ENCODE measurements around the gene GTPBP2.

GTPBP2 gene

DNA sequence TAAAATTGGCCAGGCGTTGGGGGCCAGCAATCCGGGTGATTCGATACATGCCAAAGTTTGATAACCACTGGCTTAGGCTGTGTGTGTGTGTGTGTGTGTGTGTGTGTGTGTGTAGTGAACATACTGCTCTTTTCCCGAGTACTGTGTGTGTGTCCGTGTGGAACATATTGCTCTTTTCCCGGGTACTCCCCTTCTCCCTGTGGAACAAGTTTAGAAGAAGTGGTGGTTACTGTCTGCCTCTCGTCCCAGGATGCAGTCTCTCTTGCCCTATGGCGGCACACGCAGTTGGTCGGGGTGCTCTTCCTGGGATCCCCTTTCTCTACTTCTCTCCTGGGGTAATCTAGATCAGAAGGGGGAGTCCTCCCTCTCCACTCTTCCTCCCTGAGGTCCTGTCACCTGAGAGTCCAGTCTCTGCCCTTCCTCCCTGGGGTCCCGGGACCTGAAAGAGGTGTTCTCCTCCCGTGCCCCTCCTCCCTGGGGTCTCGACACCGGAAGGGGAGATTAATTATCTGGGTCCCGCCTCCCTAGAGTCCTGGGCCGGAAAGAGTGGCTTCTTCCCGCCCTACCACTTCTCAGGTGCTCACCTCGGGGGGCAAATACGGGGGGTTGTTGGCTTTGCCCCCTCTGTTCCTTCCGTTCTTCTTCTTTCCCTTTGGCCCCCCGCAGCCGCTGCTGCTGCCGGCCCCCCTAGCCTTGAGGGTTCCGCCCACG lies 516 bp downstream of the GTPBP2 start:
- Histone ChIP-seq H3K4me3 (ENCODE audit: insufficient read length, low read depth) (peak overlapping the region; percentile 64), H3K9me3 (ENCODE audit: insufficient read depth, low read length) (no peaks in the 10 kb centered on the region), H3K9ac (ENCODE audit: insufficient read length, low read depth) (peak overlapping the region; percentile 89), H3K36me3 (ENCODE audit: insufficient read depth, insufficient read length, low read length) (peaks cover 40% of the 10 kb centered on the region), H3K4me1 (ENCODE audit: insufficient read depth, insufficient read length) (no peaks in the 10 kb centered on the region), H3K27me3 (ENCODE audit: insufficient read depth, insufficient read length) (no peaks in the 10 kb centered on the region)
- TF ChIP-seq YY1 (IDR thresholded peaks at IDR 0.05; ENCODE audit: insufficient read depth, insufficient read length) (no peak), SUZ12 (IDR thresholded peaks at IDR 0.05; ENCODE audit: extremely low read depth, insufficient read depth, insufficient read length) (no peak), ZNF274 (IDR thresholded peaks at IDR 0.05; ENCODE audit: low read depth, low read length) (no peak)
- DNase-seq (ENCODE audit: low read depth, low spot score): no peak

DNA sequence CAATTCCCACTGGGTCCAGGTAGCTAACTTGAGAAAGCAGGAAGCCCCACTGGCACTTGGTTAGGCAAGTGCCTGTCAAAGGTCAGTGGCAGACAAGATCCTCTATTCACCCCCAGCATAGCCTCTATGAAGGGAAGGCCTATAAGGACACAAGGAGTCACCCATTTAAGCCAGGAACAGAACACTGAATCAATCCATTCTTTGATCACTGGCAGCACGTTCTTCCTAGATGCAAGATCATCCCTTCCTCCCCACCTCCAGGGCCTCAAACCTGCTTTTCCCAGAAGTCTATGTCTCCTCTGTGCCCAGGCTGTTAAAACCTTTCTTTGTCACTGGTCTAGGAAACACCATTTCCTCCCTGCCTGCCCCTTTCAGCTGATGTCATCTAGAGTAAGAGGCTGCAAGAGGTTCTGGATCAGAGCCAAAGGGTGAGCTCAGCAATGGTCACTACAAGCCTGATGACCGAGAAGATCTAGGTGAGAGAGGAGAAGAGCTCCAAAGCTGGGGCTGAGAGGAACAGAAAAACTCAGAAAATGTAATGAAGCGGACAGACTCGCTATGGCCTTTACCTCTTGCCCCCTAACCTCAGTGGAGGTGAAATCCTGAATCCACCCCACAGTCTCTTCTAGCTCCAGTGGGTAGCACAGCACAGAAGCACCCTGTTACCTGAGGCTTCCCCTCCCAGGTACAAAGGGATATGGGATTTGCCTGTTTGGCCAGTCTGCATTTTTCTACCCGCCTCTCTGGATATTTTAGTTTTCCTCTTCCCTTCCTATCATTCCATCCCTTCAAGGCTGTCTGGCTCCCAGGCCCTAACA lies 1.8 kb downstream of the GTPBP2 start:
- TF ChIP-seq ZNF274 (IDR thresholded peaks at IDR 0.05; ENCODE audit: low read depth, low read length) (no peak), YY1 (IDR thresholded peaks at IDR 0.05; ENCODE audit: insufficient read depth, insufficient read length) (no peak), SUZ12 (IDR thresholded peaks at IDR 0.05; ENCODE audit: extremely low read depth, insufficient read depth, insufficient read length) (no peak)
- no peaks in the 10 kb centered on the region for H3K4me1 ChIP-seq (ENCODE audit: insufficient read depth, insufficient read length)
- DNase-seq (ENCODE audit: low read depth, low spot score): no peak
- H3K9ac ChIP-seq (ENCODE audit: insufficient read length, low read depth): no peak overlapping the region
- peaks cover 53% of the 10 kb centered on the region for H3K36me3 ChIP-seq (ENCODE audit: insufficient read depth, insufficient read length, low read length)
- no peaks in the 10 kb centered on the region for H3K27me3 ChIP-seq (ENCODE audit: insufficient read depth, insufficient read length)
- H3K9me3 ChIP-seq (ENCODE audit: insufficient read depth, low read length): no peaks in the 10 kb centered on the region
- no peak overlapping the region for H3K4me3 ChIP-seq (ENCODE audit: insufficient read length, low read depth)

DNA sequence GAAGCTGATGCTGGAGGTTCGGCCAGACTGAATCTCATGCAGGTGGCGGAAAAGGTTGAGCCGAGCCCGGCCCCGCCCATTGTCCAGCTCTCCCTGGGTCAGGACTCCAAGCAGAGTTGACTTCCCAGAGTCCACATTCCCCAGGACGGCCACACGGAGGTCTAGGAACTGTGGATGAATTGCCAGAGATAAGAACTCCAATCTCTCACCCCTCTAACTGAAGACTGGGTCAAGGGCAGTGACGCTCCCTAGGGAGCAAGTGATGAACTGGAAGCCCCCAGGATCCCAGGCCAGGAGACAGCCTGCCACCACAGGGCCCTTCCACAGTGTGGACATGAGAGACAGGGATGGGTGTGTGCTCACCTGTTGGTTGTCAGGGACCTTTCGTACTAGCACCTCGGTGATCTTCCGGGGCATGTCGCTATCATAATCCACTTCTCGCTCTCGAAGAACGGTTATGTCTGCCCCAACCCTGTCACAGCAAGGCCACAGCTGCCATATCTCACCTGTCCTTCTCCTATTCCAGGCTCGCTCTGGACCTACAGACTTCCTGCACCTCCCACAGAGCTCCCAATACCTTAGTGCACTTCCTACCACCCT lies 3.6 kb downstream of the GTPBP2 start:
- TF ChIP-seq YY1 (IDR thresholded peaks at IDR 0.05; ENCODE audit: insufficient read depth, insufficient read length) (no peak), ZNF274 (IDR thresholded peaks at IDR 0.05; ENCODE audit: low read depth, low read length) (no peak), SUZ12 (IDR thresholded peaks at IDR 0.05; ENCODE audit: extremely low read depth, insufficient read depth, insufficient read length) (no peak)
- no peak for DNase-seq (ENCODE audit: low read depth, low spot score)
- Histone ChIP-seq H3K9ac (ENCODE audit: insufficient read length, low read depth) (no peak overlapping the region), H3K4me1 (ENCODE audit: insufficient read depth, insufficient read length) (no peaks in the 10 kb centered on the region), H3K9me3 (ENCODE audit: insufficient read depth, low read length) (no peaks in the 10 kb centered on the region), H3K4me3 (ENCODE audit: insufficient read length, low read depth) (no peak overlapping the region), H3K36me3 (ENCODE audit: insufficient read depth, insufficient read length, low read length) (peaks cover 70% of the 10 kb centered on the region), H3K27me3 (ENCODE audit: insufficient read depth, insufficient read length) (no peaks in the 10 kb centered on the region)

DNA sequence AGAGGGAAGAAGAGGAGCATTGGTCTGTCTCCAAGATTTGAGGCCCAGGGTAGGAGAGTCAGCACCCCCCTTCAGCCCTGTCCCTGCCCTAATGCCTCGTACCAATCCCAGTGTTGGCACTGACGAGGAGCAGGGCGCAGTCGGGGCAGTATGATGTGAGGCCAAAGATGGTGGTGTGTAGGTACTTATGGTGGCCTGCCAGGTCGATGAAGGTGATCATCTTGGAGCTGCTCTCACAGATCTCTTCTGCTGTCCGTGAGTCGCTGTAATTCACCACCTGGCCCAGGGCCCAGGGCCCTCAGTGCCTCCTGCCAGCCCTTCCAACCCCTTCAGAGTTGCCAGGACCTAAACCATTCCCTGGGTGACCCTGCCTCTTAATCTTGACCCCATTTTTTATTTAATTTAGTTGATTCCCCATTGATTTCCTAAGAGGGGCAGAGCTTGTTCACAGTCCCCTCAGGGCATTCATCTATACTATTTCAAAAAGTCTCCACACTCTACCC lies 4.2 kb downstream of the GTPBP2 start:
- Histone ChIP-seq H3K9me3 (ENCODE audit: insufficient read depth, low read length) (no peaks in the 10 kb centered on the region), H3K36me3 (ENCODE audit: insufficient read depth, insufficient read length, low read length) (peaks cover 77% of the 10 kb centered on the region), H3K9ac (ENCODE audit: insufficient read length, low read depth) (no peak overlapping the region), H3K4me3 (ENCODE audit: insufficient read length, low read depth) (no peak overlapping the region), H3K27me3 (ENCODE audit: insufficient read depth, insufficient read length) (no peaks in the 10 kb centered on the region), H3K4me1 (ENCODE audit: insufficient read depth, insufficient read length) (no peaks in the 10 kb centered on the region)
- TF ChIP-seq SUZ12 (IDR thresholded peaks at IDR 0.05; ENCODE audit: extremely low read depth, insufficient read depth, insufficient read length) (no peak), YY1 (IDR thresholded peaks at IDR 0.05; ENCODE audit: insufficient read depth, insufficient read length) (no peak), ZNF274 (IDR thresholded peaks at IDR 0.05; ENCODE audit: low read depth, low read length) (no peak)
- no peak for DNase-seq (ENCODE audit: low read depth, low spot score)

DNA sequence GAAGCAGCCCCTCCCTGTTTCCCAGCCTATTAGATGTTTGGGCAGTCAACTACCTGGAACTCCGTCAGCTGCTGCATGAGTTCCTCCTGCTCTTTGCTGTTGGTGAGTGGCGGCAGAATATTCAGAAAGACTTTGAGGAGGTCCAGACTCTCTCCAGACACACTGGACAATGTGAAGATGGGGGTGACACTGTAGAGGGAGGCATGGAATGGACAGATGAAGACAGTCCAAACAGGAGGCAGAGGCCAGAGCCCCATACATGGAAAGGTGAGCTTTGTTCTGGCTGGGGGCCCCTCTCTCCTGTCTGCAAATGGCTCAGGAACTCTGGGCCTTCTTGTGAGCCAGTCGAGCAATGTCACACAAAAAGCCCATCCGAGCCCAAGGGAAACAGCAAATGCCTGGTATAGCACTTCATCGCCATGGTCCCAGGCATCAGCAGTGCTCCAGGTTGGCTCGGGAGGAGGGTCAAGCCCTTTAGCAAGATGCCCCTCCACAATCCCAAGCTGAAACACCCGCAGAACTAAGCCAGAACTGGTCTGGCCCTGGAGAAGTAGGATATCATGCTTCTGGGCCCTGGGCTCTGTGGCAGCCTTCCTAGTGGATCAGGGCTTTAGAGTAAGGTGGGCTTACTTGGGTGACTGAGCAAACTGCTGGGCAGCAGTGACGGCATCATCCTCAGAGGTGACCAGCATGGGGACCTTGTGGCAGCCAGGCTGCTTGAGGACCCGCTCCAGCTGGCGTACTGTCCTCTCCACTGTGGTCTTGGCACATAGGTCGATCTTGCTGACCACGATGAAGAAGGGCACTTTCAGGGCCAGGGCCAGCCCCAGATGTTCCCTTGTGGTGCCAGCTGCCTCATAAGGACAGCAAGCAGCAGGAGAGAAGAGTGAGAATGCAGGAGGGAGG lies 4.9 kb downstream of the GTPBP2 start:
- TF ChIP-seq ZNF274 (IDR thresholded peaks at IDR 0.05; ENCODE audit: low read depth, low read length): no peak
- TF ChIP-seq YY1 (IDR thresholded peaks at IDR 0.05; ENCODE audit: insufficient read depth, insufficient read length): no peak
- peaks cover 78% of the 10 kb centered on the region for H3K36me3 ChIP-seq (ENCODE audit: insufficient read depth, insufficient read length, low read length)

DNA sequence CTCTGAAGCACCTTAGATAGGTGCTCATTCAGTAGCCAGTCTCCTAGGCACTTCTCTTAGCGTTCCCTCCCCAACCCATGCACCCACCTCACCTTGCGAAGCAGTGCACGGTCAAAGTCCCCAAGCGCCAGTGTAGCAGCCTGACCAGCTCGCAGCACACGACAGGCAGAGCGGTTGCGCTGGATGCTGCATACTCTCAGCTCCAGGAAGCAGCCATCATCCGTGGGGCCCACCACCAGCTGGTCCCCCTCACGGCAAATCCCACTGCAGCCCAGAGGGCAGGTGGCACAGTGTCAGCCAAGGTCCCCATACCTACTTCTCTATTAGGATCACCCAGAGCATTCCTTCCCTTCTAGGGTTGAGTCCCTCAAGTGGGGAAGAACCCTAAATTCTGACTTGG lies 6.5 kb downstream of the GTPBP2 start:
- Histone ChIP-seq H3K4me1 (ENCODE audit: insufficient read depth, insufficient read length) (no peaks in the 10 kb centered on the region), H3K36me3 (ENCODE audit: insufficient read depth, insufficient read length, low read length) (peaks cover 77% of the 10 kb centered on the region), H3K9ac (ENCODE audit: insufficient read length, low read depth) (no peak overlapping the region), H3K9me3 (ENCODE audit: insufficient read depth, low read length) (no peaks in the 10 kb centered on the region), H3K27me3 (ENCODE audit: insufficient read depth, insufficient read length) (no peaks in the 10 kb centered on the region), H3K4me3 (ENCODE audit: insufficient read length, low read depth) (no peak overlapping the region)
- no peak for TF ChIP-seq ZNF274 (IDR thresholded peaks at IDR 0.05; ENCODE audit: low read depth, low read length)
- TF ChIP-seq YY1 (IDR thresholded peaks at IDR 0.05; ENCODE audit: insufficient read depth, insufficient read length): no peak
- no peak for TF ChIP-seq SUZ12 (IDR thresholded peaks at IDR 0.05; ENCODE audit: extremely low read depth, insufficient read depth, insufficient read length)
- DNase-seq (ENCODE audit: low read depth, low spot score): no peak

More for the DNA sequence above, 4.9 kb downstream of the GTPBP2 start:
- Histone ChIP-seq H3K4me1 (ENCODE audit: insufficient read depth, insufficient read length) (no peaks in the 10 kb centered on the region), H3K9me3 (ENCODE audit: insufficient read depth, low read length) (no peaks in the 10 kb centered on the region), H3K27me3 (ENCODE audit: insufficient read depth, insufficient read length) (no peaks in the 10 kb centered on the region), H3K9ac (ENCODE audit: insufficient read length, low read depth) (no peak overlapping the region), H3K4me3 (ENCODE audit: insufficient read length, low read depth) (no peak overlapping the region)
- no peak for DNase-seq (ENCODE audit: low read depth, low spot score)
